Activated CD8-positive, alpha-beta T cell treated with anti-CD3 and anti-CD28 coated beads for 36 hours (primary cell): ENCODE results near the gene DDR2. TPM values are rescaled to one million over a fixed set of nuclear protein-coding genes. Genes with fewer than 3 reads are reported as not detected.

ENCODE experiments used
- ATAC-seq: fragments of 200-7000 bp; cut with Tn5 transposase; one replicate; pipeline ENCODE4 v1.10.0; 2021; ENCODE audit warnings: mild to moderate bottlenecking, moderate library complexity
- CTCF ChIA-PET: fragments of 350-600 bp; sonication (Branson Sonifier 250); formaldehyde crosslinking; loops from one replicate; lab custom pipeline; 2021; ENCODE audit warnings: antibody characterized with exemption; lab: Charles Lee
- POLR2A ChIA-PET: fragments of 350-600 bp; sonication (Branson Sonifier 250); formaldehyde crosslinking; loops from one replicate; lab custom pipeline; 2021; ENCODE audit warnings: antibody characterized with exemption; lab: Charles Lee
- DNase-seq: peaks from one replicate; pipeline ENCODE4 v3.0.0-alpha.2; 2020
- H3K27ac Mint-ChIP-seq: one replicate; pipeline ENCODE4 v1.8.0; 2021; ENCODE audit warnings: mild to moderate bottlenecking, mixed read lengths
- H3K27me3 Mint-ChIP-seq: one replicate; pipeline ENCODE4 v1.8.0; 2021; ENCODE audit warnings: mixed read lengths
- H3K36me3 Mint-ChIP-seq: one replicate; pipeline ENCODE4 v1.8.0; 2021; ENCODE audit warnings: low read depth, mixed read lengths
- H3K4me1 Mint-ChIP-seq: one replicate; pipeline ENCODE4 v1.8.0; 2021; ENCODE audit warnings: low read depth, mixed read lengths
- H3K4me3 Mint-ChIP-seq: one replicate; pipeline ENCODE4 v1.8.0; 2021; ENCODE audit warnings: mild to moderate bottlenecking, moderate library complexity, mixed read lengths
- H3K9me3 Mint-ChIP-seq: one replicate; pipeline ENCODE4 v1.8.0; 2021; ENCODE audit warnings: mixed read lengths
- CTCF ChIP-seq: fragments of 200-600 bp; IDR thresholded peaks from one replicate; pipeline ENCODE4 v1.8.0; 2022; ENCODE audit warnings: antibody characterized with exemption, mild to moderate bottlenecking
- intact Hi-C: fragments of 100-400 bp; cut with micrococcal nuclease; formaldehyde crosslinking; loops from one replicate; pipeline ENCODE4 v1.10.0; 2022
- total RNA-seq, 2 experiments: library from RNA; stranded (reverse); gene quantifications; one replicate each; pipeline ENCODE4 v1.2.3, GENCODE V29; 2021

DDR2 gene
- total RNA-seq, 2 experiments from 2014 or later = 0.31 to 0.45 TPM

GRCh38 chr1:162753001-162753658, 120.9 kb downstream of the DDR2 start:
- Mint-ChIP-seq H3K27ac (no peak overlapping the region), H3K4me3 (no peak overlapping the region), H3K4me1 (no peaks in the 10 kb centered on the region), H3K9me3 (no peaks in the 10 kb centered on the region), H3K36me3 (no peaks in the 10 kb centered on the region), H3K27me3 (peaks cover 3% of the 10 kb centered on the region)
- no peak for TF ChIP-seq CTCF
- intact Hi-C loops = no loop called here
- ATAC-seq (no peak), DNase-seq (no peak)
- CTCF ChIA-PET = no interaction called here
- POLR2A ChIA-PET = no interaction called here

- H3K27ac Mint-ChIP-seq = no peak overlapping the region
- no peaks in the 10 kb centered on the region for H3K27me3 Mint-ChIP-seq
- ChIA-PET POLR2A (no interaction called here), CTCF (no interaction called here)
- no peak overlapping the region for H3K4me3 Mint-ChIP-seq
- intact Hi-C loops = no loop called here
- ATAC-seq (no peak), DNase-seq (no peak)
- no peaks in the 10 kb centered on the region for H3K4me1 Mint-ChIP-seq
- H3K36me3 Mint-ChIP-seq = no peaks in the 10 kb centered on the region
- H3K9me3 Mint-ChIP-seq = no peaks in the 10 kb centered on the region
- no peak for TF ChIP-seq CTCF
These were observed 121.8 kb downstream of the DDR2 start for GRCh38 chr1:162753998-162754585.

GRCh38 chr1:162755306-162755705, 123.0 kb downstream of the DDR2 start:
- Mint-ChIP-seq H3K9me3 (no peaks in the 10 kb centered on the region), H3K4me1 (no peaks in the 10 kb centered on the region), H3K4me3 (no peak overlapping the region), H3K27me3 (no peaks in the 10 kb centered on the region), H3K36me3 (no peaks in the 10 kb centered on the region), H3K27ac (no peak overlapping the region)
- intact Hi-C loops = no loop called here
- ATAC-seq (no peak), DNase-seq (no peak)
- no peak for TF ChIP-seq CTCF
- CTCF ChIA-PET = no interaction called here
- POLR2A ChIA-PET = no interaction called here

DNA sequence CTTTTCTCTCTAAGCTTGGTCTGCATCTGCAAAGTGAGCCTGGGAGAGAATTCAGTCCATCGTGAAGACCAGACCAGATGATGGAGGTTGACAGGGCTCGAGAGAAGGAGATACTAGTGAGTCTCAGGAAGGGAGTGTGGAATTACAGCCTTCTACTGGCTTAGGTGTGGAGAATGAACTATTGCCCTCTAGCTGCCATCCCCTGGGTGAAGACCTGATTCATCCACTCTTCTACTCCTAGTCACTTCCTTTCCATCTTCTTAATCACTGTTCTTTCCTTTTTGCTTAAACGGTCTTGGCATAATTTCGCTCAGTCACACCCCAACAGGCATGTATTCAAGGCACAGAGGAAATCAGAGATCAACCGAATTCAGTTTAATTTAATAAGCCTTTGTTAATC, 124.3 kb downstream of the DDR2 start:
- Mint-ChIP-seq H3K4me3 (no peak overlapping the region), H3K27ac (no peak overlapping the region), H3K4me1 (no peaks in the 10 kb centered on the region), H3K27me3 (no peaks in the 10 kb centered on the region), H3K9me3 (no peaks in the 10 kb centered on the region), H3K36me3 (no peaks in the 10 kb centered on the region)
- TF ChIP-seq CTCF = no peak
- DNase-seq (no peak), ATAC-seq (no peak)
- CTCF ChIA-PET = no interaction called here
- intact Hi-C loops = no loop called here
- POLR2A ChIA-PET = no interaction called here

DNA sequence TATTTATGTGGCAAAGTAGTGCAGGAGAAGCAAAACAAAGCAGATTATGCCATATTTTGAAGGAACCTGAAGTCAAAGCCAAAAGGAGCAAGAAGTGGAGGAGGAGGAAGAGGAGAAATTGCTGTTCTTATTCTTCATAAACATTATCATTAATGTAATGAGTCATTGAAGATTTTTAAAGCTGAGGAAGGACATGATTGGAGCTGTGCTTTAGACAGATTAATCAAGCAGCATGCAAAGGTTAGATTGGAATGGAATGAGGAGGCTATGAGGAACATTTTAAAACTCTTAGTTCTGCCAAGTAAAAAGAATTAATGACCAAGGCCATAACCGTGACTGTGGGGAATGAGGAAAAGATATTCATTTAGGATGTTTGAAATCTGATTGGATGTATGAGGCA, 125.2 kb downstream of the DDR2 start:
- intact Hi-C loops = no loop called here
- ChIA-PET CTCF (no interaction called here), POLR2A (no interaction called here)
- no peaks in the 10 kb centered on the region for H3K4me1 Mint-ChIP-seq
- no peak for TF ChIP-seq CTCF
- H3K27me3 Mint-ChIP-seq = no peaks in the 10 kb centered on the region
- ATAC-seq (no peak), DNase-seq (no peak)
- H3K27ac Mint-ChIP-seq = no peak overlapping the region
- no peaks in the 10 kb centered on the region for H3K9me3 Mint-ChIP-seq
- H3K4me3 Mint-ChIP-seq = no peak overlapping the region
- no peaks in the 10 kb centered on the region for H3K36me3 Mint-ChIP-seq
